MM.1S (cell line): Measurements from ENCODE around the gene AP1G1.

Experiments used
- EZH2 ChIP-seq: fragments of 300-600 bp; sonication (generic); optimal IDR thresholded peaks from 2 replicates; pipeline ENCODE3; 2017; ENCODE audit warnings: low read depth, mild to moderate bottlenecking, antibody characterized with exemption, low read length, mixed read lengths
- EZH2phosphoT487 ChIP-seq: fragments of 300-600 bp; sonication (generic); IDR thresholded peaks from 2 replicates; pipeline ENCODE4 v1.6.1; 2018; ENCODE audit warnings: antibody characterized with exemption, low read length
- TF ChIP-seq, protein P1 (sequence below): fragments of 300-600 bp; sonication (generic); IDR thresholded peaks from 2 replicates; pipeline ENCODE4 v1.5.1; 2016; ENCODE audit warnings: antibody characterized with exemption, low read length, mixed read lengths

DNA sequence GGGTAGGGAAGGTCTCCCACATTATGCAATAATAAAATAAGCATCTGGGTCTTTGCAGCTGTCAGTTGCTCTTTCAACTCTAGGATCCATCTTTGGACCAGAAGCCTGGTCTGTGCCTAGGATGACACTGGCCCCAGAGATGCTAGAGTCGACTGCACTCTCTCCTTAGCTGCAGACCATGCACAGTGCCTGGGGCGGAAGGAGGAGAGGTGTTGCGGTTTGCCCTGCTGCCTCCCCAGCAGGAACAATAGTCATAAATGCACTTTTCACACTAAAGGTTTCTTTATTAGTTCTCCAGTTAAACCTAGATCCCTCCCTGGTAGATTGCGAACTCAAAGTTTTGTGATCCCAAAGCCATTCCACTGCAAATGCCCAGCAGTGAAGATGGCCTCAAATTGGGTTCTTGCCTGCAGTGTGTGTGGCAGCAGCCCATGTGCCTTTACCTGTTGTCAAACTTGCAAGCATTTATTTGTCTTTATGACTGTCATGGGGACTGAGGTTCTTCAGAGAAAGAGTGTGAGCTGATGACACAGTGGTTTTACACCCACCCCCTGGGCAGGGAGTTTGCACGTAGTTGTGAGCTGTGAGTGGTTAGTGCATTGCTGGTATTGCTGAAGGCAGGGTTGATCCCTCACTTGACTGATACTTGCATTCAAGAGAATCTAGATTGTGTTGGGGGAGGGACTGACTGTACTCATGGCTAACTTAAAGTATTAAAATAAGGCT is 47.5 kb upstream of the AP1G1 start:
- TF ChIP-seq, protein P1, sequence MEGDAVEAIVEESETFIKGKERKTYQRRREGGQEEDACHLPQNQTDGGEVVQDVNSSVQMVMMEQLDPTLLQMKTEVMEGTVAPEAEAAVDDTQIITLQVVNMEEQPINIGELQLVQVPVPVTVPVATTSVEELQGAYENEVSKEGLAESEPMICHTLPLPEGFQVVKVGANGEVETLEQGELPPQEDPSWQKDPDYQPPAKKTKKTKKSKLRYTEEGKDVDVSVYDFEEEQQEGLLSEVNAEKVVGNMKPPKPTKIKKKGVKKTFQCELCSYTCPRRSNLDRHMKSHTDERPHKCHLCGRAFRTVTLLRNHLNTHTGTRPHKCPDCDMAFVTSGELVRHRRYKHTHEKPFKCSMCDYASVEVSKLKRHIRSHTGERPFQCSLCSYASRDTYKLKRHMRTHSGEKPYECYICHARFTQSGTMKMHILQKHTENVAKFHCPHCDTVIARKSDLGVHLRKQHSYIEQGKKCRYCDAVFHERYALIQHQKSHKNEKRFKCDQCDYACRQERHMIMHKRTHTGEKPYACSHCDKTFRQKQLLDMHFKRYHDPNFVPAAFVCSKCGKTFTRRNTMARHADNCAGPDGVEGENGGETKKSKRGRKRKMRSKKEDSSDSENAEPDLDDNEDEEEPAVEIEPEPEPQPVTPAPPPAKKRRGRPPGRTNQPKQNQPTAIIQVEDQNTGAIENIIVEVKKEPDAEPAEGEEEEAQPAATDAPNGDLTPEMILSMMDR = no peak
- TF ChIP-seq EZH2 (no peak), EZH2phosphoT487 (no peak)
